IPS-20b (cell line): ENCODE results near the gene LCTL.
"Not testable (repeated sequence)": the region's sequence is repeated elsewhere in the genome, so short reads cannot be mapped to it uniquely, and the experiment has no call there.

Experiments used
- H3K27ac ChIP-seq: one replicate; pipeline ENCODE4 v1.5.1; 2013; ENCODE audit warnings: low read length
- H3K27me3 ChIP-seq: 2 replicates; pipeline ENCODE4 v1.6.1; 2013; ENCODE audit warnings: mild to moderate bottlenecking, low read length, inconsistent platforms; ENCODE audit not compliant: insufficient read depth
- H3K36me3 ChIP-seq: 2 replicates; pipeline ENCODE4 v1.6.1; 2013; ENCODE audit warnings: low read depth, mild to moderate bottlenecking, inconsistent platforms, low read length, moderate library complexity; ENCODE audit not compliant: insufficient read depth
- H3K4me1 ChIP-seq: 2 replicates; pipeline ENCODE4 v1.6.1; 2013; ENCODE audit warnings: mild to moderate bottlenecking, control low read depth, inconsistent platforms, low read length, moderate library complexity; ENCODE audit not compliant: insufficient read depth
- H3K4me3 ChIP-seq: 2 replicates; pipeline ENCODE4 v1.5.1; 2013; ENCODE audit warnings: mild to moderate bottlenecking, low read length, inconsistent platforms
- H3K9ac ChIP-seq: 2 replicates; pipeline ENCODE4 v1.6.1; 2013; ENCODE audit warnings: low read depth, mild to moderate bottlenecking, inconsistent platforms, low read length, moderate library complexity
- H3K9me3 ChIP-seq: 2 replicates; pipeline ENCODE4 v1.6.1; 2013; ENCODE audit warnings: mild to moderate bottlenecking, low read depth, low read length, inconsistent platforms; ENCODE audit not compliant: insufficient read depth

The LCTL gene

DNA sequence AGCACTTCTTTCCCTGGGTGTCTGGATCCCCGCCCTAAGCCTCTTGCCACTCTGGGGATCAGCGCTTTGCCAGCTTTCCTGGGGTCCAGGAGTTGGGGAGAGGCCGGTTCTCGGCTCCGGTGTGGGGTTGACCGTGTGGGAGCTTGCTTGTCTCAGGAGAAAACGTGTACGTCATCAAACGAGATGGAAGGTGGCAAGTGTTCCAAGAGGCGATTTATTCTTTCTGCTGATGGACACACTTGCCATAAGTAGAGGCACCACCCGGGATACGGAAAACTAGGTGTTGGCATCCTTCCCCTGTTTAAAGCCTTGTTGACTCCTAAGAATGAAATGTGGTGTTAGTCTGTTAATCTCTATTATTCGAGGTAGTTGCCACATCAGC lies 60.4 kb downstream of the LCTL start:
- peaks cover 47% of the 10 kb centered on the region for H3K36me3 ChIP-seq
- H3K9me3 ChIP-seq: no peaks in the 10 kb centered on the region
- no peaks in the 10 kb centered on the region for H3K4me1 ChIP-seq
- H3K27ac ChIP-seq: peak overlapping the region; percentile 77
- H3K4me3 ChIP-seq: peak overlapping the region; percentile 85
- no peaks in the 10 kb centered on the region for H3K27me3 ChIP-seq
- peak overlapping the region; percentile 99 for H3K9ac ChIP-seq

DNA sequence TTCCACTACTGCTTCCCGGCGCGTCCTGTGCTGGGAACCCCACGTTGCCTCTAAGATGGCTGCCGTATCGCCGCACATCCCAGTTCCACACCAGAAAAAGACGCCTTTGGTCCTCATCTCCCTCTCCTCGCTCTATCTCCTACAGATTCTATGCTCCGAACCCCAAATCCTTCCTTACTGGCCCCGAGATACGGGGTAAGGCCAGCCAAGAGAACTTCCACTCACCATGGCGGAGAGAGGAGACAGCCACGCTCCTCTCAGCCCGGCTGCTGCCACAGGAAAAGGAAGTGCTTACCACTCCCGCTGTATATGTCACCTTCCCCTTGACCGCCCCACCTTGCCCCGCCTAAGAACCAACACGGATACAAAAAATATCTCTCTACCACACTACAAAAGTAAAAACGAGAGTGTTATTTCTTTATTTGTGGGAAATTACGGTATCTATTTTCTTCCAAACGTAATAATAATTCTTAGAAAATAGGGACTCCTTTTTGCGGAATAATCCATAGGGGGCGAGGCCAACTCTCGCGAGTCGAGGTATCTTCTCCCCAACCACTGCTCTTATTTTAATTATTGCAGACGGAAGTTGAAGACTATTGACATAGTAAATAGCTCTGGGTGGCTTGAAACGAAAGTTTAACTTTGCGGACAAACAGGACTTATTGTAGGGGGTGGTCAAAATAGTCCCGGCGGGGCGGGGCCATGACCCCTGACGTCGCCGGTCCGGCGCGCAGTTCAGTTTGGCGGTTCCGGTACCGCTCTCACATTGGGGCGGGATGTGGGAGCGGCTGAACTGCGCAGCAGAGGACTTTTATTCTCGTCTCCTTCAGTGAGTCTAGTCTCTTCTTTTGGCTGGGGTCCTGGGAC lies 61.0 kb downstream of the LCTL start, which contains the start of the genes RPL4 and ZWILCH:
Gene RPL4 (minus strand): TSS at position 293 of the 867 bp plus-strand sequence. CDS start 65 bp downstream, at position 228.
Gene ZWILCH (plus strand): TSS at position 764 of the 867 bp plus-strand sequence. CDS start 13 bp downstream, at position 777.
- H3K27ac ChIP-seq: peak within 1 kb of the TSS; percentile 77
- peaks cover 50% of the 10 kb centered on the region for H3K36me3 ChIP-seq
- H3K4me3 ChIP-seq: peak within 1 kb of the TSS; percentile 85
- H3K9ac ChIP-seq: peak within 1 kb of the TSS; percentile 99
- H3K4me1 ChIP-seq: no peaks in the 10 kb centered on the region
- no peaks in the 10 kb centered on the region for H3K9me3 ChIP-seq
- no peaks in the 10 kb centered on the region for H3K27me3 ChIP-seq

DNA sequence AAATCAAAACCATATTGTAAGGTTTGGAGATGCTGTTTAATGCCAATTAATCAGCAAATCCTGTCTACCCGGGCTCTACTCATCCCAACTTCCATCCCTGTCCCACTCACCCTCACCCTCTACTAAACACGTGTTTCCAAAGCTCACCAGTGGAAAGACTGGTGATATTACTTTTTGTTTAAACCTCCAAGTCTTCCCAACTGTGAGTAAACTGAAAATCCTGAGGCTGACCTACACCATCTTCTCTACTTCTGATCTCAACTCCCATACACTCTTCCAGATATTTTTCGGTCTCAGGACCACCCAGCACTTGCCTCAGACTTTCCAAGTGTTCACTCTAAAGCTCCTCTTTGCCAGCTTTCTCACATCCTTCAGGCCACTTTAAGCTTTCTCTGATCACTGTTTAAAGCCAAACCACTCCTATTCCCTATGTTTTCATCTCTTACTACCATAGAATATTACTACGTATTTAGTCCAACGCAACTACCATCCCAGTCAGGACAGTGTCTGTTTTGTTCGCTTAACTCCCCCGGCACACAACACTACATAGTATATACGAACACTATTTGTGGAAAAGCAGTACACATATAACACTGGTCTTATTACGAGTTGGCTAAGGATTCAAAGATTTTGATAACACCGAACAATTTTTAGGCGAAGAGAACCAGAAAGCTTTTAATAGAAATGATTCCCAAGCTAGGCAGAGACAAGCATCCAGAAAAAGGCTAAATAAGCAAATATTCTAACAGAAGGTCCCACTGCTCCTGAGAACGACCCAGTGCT lies 61.8 kb downstream of the LCTL start:
- H3K27me3 ChIP-seq: no peaks in the 10 kb centered on the region
- H3K9ac ChIP-seq: peak overlapping the region; percentile 99
- peak overlapping the region; percentile 85 for H3K4me3 ChIP-seq
- H3K27ac ChIP-seq: peak overlapping the region; percentile 77
- H3K4me1 ChIP-seq: no peaks in the 10 kb centered on the region
- no peaks in the 10 kb centered on the region for H3K9me3 ChIP-seq
- peaks cover 54% of the 10 kb centered on the region for H3K36me3 ChIP-seq

DNA sequence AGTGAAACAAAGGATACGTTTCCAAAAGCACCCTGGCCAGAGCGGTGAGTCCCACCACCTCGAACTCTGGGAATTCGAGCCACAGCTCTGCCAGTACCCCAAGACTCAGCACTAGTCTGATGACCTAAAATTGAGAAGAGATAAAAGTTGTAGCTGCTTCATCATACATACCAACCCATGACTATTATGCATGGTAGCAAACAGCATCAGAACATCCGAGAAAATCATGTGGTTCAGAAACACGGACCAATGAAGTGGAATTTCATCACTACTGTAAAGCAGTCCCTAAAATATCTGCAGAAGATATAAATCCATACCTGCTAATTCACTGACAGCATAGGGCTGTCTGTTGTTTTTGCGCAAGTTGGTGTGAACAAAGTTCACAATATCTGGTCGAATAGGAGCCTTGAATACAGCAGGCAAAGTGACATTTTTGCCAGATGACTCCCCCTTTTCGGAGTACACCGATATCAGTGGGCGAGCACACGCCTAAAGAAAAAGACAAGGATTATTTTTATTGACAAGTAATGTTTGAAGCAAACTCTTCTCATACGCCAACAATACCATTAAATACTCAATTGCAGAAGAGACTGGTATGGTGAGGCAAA lies 62.7 kb downstream of the LCTL start:
- peaks cover 62% of the 10 kb centered on the region for H3K36me3 ChIP-seq
- not testable (repeated sequence) for H3K27me3 ChIP-seq, H3K9me3 ChIP-seq, H3K27ac ChIP-seq, H3K4me1 ChIP-seq
- peak overlapping the region; percentile 99 for H3K9ac ChIP-seq
- peak overlapping the region; percentile 85 for H3K4me3 ChIP-seq

DNA sequence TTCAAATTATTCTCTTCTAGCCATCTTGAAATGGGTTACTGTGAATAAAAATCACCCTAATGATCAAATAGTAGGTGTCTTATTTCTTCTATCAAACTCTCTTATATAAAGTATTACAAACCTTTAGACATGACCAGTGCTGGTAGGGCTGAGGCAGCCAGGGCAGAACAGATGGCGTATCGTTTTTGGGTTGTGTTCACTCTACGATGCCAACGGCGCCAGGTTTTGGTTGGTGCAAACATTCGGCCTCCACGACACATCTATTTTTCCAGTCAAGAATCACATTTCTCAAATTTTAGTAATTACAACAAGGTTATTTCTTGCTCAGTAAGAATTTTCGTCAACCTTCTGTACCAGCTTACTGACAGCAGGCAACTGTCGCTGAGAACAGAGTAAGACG lies 63.3 kb downstream of the LCTL start:
- H3K27me3 ChIP-seq: no peaks in the 10 kb centered on the region
- no peaks in the 10 kb centered on the region for H3K4me1 ChIP-seq
- peak overlapping the region; percentile 99; the same call in 1 of the 2 replicates for H3K9ac ChIP-seq
- peak overlapping the region; percentile 85 for H3K4me3 ChIP-seq
- no peak overlapping the region for H3K27ac ChIP-seq
- H3K36me3 ChIP-seq: peaks cover 65% of the 10 kb centered on the region
- H3K9me3 ChIP-seq: no peaks in the 10 kb centered on the region

DNA sequence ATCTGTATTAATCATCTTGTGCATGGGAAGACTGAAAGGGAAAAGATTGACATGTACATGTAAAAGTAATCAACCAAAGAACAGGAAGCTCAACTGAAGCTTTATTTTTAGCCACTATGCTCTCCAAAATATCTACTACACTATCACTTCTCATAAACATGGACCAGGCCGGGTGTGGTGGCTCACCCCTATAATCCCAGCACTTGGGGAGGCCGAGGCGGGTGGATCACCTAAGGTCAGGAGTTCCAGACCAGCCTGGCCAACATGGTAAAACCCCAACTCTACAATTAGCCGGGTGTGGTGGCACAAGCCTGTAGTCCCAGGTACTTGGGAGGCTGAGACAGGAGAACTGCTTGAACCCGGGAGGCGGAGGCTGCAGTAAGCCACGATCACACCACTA lies 65.5 kb downstream of the LCTL start:
- not testable (repeated sequence) for H3K4me3 ChIP-seq, H3K9me3 ChIP-seq, H3K27ac ChIP-seq, H3K9ac ChIP-seq, H3K4me1 ChIP-seq, H3K27me3 ChIP-seq
- H3K36me3 ChIP-seq: peaks cover 70% of the 10 kb centered on the region

DNA sequence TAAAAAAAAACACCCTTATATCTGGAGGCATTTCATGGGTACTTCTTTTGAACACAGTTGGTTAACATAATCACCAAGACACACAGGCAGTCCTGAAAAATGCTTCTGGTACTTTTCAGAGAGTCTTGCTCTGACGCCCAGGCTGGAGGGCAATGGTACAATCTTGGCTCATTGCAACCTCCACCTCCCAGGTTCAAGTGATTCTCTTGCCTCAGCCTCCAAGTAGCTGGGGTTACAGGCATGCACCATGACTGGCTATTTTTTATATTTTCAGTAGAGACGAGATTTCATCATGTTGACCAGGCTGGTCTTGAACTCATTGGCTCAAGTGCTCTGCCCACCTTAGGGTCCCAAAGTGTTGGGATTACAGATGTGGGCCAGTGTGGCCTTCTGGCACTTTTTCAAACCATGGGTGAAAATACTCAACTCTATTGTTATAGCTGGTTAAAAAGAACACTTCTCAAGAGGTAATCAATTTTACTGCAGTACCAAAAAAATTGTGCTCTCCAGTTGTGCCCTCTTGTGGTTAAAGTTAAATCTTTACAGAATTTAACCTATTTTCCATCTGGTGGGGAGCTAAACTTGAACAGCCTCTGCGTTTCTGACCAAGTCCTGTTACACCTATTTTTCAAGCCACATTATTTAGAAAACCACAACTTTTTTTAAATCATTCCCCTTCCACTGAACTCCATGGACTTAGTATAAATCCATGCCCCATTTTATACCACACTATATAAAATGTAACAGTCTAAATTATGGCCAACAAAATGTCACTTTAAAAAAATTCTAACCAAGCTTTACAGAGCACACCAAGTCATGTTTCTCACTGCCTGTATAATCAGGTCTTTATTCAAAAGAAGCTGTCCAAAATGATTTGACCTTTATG lies 67.1 kb downstream of the LCTL start:
- Histone ChIP-seq H3K4me1 (no peaks in the 10 kb centered on the region), H3K9ac (no peak overlapping the region), H3K9me3 (no peaks in the 10 kb centered on the region), H3K36me3 (peaks cover 80% of the 10 kb centered on the region), H3K4me3 (no peak overlapping the region), H3K27ac (no peak overlapping the region), H3K27me3 (no peaks in the 10 kb centered on the region)
